GM12878 (cell line): Measurements from ENCODE around the gene MGMT. TPM values are rescaled to one million over a fixed set of nuclear protein-coding genes. Genes with fewer than 3 reads are reported as not detected.

Experiments
- EZH2 ChIP-seq: IDR thresholded peaks from 2 replicates; pipeline ENCODE4 v1.6.1; 2012; ENCODE audit warnings: low read depth, mild to moderate bottlenecking, control low read depth, inconsistent platforms, low read length, borderline replicate concordance; ENCODE audit not compliant: control insufficient read depth
- YY1 ChIP-seq: IDR thresholded peaks from 2 replicates; pipeline ENCODE4 v1.6.1; 2011; ENCODE audit warnings: low read depth, mild to moderate bottlenecking, low read length
- polyA plus RNA-seq, 11 experiments: library from polyadenylated mRNA; depleted of rRNA in 4 of 11; unstranded in 6 of 11; stranded (reverse) in 5 of 11; fragments of >200 nt; fragmentation: Nextera tagmentation in 4 of 11; fragmentation: Illumina TruSeq in 1 of 11; extraction: Ambion mirVana in 4 of 11; extraction: Trizol in 1 of 11; gene quantifications; 1 replicate in 1 of 11; 2 replicates in 10 of 11; pipeline versions ENCODE4 v1.2.1 to v1.2.3, GENCODE V29; 2011 to 2016; ENCODE audit warnings: inconsistent platforms in 2 of 11, missing spikeins in 2 of 11, low read depth in 1 of 11
- total RNA-seq, 4 experiments: library from RNA; depleted of rRNA in 3 of 4; stranded (reverse); fragments of >200 nt in 3 of 4; fragmentation: Illumina TruSeq in 1 of 4; extraction: Trizol in 1 of 4; gene quantifications; 2 replicates each; pipeline versions ENCODE4 v1.2.1 to v1.2.3, GENCODE V29; 2013 to 2021
- TF ChIP-seq, protein P1 (sequence below): fragments of 450-650 bp; IDR thresholded peaks from 2 replicates; pipeline ENCODE4 v1.6.1; 2017; ENCODE audit warnings: mild to moderate bottlenecking
- TF ChIP-seq, protein P2 (sequence below): IDR thresholded peaks from 2 replicates; pipeline ENCODE4 v1.6.1; 2011; ENCODE audit warnings: borderline replicate concordance, low read depth, mild to moderate bottlenecking, moderate library complexity, mixed read lengths, low read length; ENCODE audit not compliant: insufficient read depth; ENCODE audit errors: extremely low read length
- TF ChIP-seq, protein P3 (sequence below): IDR thresholded peaks from 2 replicates; pipeline ENCODE4 v1.6.1; 2012; ENCODE audit warnings: low read length, inconsistent platforms
- TF ChIP-seq, protein P4 (sequence below), 3 experiments: IDR thresholded peaks in 2 of 3; conservative IDR thresholded peaks in 1 of 3; 2 replicates each; pipeline ENCODE4 v1.5.1; 2011; ENCODE audit warnings: low read depth in 3 of 3, low read length in 3 of 3, mild to moderate bottlenecking in 3 of 3, control low read depth in 2 of 3, moderate library complexity in 2 of 3, inconsistent platforms in 1 of 3, mixed read lengths in 1 of 3; ENCODE audit not compliant: control insufficient read depth in 2 of 3, insufficient read depth in 1 of 3; ENCODE audit errors: extremely low read depth in 1 of 3
- TF ChIP-seq, protein P5 (sequence below): fragments of 450-650 bp; IDR thresholded peaks from 2 replicates; pipeline ENCODE4 v1.6.1; 2016; ENCODE audit warnings: mild to moderate bottlenecking, moderate library complexity, borderline replicate concordance

Gene MGMT
- total and polyA plus RNA-seq, 10 of the 15 experiments (the other 5 are each of a cell fraction or from before 2014, with no cell fraction given), result 0.16 to 24.2 (median 13.3) TPM

DNA sequence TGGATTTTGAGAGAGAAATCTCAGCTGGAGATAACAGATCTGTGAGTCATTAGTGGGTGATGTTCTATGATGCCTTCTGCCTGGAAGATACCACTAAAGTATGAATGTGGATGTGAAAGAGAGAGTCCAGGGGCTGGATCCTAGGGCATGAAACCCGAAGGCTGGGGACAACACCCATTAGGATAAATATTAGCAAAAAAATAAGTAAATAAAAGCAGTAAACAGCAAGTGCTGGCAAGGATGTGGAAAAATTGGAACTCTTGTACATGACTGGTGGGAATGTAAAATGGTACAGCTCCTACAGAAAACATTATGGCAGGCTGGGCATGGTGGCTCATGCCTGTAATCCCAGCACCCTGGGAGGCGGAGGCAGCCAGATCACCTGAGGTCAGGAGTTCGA, 16.6 kb upstream of the MGMT start (continued):
- TF ChIP-seq, protein P1, sequence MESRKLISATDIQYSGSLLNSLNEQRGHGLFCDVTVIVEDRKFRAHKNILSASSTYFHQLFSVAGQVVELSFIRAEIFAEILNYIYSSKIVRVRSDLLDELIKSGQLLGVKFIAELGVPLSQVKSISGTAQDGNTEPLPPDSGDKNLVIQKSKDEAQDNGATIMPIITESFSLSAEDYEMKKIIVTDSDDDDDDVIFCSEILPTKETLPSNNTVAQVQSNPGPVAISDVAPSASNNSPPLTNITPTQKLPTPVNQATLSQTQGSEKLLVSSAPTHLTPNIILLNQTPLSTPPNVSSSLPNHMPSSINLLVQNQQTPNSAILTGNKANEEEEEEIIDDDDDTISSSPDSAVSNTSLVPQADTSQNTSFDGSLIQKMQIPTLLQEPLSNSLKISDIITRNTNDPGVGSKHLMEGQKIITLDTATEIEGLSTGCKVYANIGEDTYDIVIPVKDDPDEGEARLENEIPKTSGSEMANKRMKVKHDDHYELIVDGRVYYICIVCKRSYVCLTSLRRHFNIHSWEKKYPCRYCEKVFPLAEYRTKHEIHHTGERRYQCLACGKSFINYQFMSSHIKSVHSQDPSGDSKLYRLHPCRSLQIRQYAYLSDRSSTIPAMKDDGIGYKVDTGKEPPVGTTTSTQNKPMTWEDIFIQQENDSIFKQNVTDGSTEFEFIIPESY, result no peak
- TF ChIP-seq, protein P2, sequence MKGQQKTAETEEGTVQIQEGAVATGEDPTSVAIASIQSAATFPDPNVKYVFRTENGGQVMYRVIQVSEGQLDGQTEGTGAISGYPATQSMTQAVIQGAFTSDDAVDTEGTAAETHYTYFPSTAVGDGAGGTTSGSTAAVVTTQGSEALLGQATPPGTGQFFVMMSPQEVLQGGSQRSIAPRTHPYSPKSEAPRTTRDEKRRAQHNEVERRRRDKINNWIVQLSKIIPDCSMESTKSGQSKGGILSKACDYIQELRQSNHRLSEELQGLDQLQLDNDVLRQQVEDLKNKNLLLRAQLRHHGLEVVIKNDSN, result no peak
- TF ChIP-seq EZH2 (no peak), YY1 (no peak)
- TF ChIP-seq, protein P3, sequence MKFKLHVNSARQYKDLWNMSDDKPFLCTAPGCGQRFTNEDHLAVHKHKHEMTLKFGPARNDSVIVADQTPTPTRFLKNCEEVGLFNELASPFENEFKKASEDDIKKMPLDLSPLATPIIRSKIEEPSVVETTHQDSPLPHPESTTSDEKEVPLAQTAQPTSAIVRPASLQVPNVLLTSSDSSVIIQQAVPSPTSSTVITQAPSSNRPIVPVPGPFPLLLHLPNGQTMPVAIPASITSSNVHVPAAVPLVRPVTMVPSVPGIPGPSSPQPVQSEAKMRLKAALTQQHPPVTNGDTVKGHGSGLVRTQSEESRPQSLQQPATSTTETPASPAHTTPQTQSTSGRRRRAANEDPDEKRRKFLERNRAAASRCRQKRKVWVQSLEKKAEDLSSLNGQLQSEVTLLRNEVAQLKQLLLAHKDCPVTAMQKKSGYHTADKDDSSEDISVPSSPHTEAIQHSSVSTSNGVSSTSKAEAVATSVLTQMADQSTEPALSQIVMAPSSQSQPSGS, result no peak
- TF ChIP-seq, protein P4, sequence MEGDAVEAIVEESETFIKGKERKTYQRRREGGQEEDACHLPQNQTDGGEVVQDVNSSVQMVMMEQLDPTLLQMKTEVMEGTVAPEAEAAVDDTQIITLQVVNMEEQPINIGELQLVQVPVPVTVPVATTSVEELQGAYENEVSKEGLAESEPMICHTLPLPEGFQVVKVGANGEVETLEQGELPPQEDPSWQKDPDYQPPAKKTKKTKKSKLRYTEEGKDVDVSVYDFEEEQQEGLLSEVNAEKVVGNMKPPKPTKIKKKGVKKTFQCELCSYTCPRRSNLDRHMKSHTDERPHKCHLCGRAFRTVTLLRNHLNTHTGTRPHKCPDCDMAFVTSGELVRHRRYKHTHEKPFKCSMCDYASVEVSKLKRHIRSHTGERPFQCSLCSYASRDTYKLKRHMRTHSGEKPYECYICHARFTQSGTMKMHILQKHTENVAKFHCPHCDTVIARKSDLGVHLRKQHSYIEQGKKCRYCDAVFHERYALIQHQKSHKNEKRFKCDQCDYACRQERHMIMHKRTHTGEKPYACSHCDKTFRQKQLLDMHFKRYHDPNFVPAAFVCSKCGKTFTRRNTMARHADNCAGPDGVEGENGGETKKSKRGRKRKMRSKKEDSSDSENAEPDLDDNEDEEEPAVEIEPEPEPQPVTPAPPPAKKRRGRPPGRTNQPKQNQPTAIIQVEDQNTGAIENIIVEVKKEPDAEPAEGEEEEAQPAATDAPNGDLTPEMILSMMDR (IDR thresholded peaks at IDR 0.05 in 2 of 3, conservative IDR thresholded peaks at IDR 0.05 in 1 of 3; ENCODE audit: control insufficient read depth in 2 of 3, extremely low read depth in 1 of 3, insufficient read depth in 1 of 3, low read depth in 3 of 3, low read length in 3 of 3), result no peak
- TF ChIP-seq, protein P5, sequence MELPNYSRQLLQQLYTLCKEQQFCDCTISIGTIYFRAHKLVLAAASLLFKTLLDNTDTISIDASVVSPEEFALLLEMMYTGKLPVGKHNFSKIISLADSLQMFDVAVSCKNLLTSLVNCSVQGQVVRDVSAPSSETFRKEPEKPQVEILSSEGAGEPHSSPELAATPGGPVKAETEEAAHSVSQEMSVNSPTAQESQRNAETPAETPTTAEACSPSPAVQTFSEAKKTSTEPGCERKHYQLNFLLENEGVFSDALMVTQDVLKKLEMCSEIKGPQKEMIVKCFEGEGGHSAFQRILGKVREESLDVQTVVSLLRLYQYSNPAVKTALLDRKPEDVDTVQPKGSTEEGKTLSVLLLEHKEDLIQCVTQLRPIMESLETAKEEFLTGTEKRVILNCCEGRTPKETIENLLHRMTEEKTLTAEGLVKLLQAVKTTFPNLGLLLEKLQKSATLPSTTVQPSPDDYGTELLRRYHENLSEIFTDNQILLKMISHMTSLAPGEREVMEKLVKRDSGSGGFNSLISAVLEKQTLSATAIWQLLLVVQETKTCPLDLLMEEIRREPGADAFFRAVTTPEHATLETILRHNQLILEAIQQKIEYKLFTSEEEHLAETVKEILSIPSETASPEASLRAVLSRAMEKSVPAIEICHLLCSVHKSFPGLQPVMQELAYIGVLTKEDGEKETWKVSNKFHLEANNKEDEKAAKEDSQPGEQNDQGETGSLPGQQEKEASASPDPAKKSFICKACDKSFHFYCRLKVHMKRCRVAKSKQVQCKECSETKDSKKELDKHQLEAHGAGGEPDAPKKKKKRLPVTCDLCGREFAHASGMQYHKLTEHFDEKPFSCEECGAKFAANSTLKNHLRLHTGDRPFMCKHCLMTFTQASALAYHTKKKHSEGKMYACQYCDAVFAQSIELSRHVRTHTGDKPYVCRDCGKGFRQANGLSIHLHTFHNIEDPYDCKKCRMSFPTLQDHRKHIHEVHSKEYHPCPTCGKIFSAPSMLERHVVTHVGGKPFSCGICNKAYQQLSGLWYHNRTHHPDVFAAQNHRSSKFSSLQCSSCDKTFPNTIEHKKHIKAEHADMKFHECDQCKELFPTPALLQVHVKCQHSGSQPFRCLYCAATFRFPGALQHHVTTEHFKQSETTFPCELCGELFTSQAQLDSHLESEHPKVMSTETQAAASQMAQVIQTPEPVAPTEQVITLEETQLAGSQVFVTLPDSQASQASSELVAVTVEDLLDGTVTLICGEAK, result no peak
